ENCODE data around the gene EPOP.
"Not testable (repeated sequence)": the region's sequence is repeated elsewhere in the genome, so short reads cannot be mapped to it uniquely, and the experiment has no call there.

The EPOP gene

DNA sequence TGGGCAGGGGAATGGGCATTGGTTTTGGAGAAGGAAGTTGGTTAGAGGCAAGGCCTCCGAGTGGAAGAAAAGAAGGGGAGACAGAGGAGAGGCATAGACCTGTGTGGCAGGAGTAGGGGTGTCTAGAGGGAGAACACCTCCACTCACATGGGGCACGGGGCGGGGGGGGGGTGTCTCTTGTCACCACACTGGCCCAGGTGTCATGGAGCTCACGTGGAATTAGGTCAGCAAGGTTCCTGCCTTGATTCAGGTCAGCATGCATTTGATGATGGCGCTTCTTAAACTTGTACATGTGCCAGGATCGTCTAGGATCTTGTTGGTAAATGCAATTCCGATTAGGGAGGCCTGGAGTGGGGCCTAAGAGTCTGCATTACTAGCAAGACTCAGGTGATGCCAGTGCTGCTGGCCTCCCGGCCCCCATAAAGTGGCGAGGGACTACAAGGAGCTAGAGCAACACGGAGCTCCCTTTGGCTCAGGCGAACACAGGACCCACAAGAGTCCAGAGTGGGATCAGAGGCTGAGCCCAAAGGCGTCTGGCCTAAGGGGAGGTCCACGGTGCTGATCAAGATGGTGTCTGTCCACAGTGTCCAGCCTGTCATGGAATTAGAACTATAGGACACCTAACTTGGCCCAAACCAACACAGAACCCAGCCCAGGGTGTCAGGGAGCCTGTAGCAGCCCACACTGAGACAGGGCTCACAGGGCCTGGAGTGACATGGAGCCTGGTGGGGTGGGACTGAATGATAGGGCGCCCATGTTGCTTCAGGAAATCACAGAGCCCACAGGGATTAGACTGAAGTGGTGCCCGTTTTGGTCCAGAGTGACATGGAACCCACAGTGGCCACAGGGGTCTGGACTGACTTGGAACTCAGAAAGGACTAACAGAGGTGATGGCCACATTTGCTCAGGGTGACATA is 16.7 kb downstream of the EPOP start:
- DNase-seq (ENCODE audit: low read depth), result no peak
- TF ChIP-seq, protein P1, sequence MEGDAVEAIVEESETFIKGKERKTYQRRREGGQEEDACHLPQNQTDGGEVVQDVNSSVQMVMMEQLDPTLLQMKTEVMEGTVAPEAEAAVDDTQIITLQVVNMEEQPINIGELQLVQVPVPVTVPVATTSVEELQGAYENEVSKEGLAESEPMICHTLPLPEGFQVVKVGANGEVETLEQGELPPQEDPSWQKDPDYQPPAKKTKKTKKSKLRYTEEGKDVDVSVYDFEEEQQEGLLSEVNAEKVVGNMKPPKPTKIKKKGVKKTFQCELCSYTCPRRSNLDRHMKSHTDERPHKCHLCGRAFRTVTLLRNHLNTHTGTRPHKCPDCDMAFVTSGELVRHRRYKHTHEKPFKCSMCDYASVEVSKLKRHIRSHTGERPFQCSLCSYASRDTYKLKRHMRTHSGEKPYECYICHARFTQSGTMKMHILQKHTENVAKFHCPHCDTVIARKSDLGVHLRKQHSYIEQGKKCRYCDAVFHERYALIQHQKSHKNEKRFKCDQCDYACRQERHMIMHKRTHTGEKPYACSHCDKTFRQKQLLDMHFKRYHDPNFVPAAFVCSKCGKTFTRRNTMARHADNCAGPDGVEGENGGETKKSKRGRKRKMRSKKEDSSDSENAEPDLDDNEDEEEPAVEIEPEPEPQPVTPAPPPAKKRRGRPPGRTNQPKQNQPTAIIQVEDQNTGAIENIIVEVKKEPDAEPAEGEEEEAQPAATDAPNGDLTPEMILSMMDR (conservative IDR thresholded peaks at IDR 0.05; ENCODE audit: control insufficient read depth, insufficient read depth, low read depth, low read length), result no peak
- no peak overlapping the region for H3K4me3 ChIP-seq (ENCODE audit: control insufficient read depth, low read depth, low read length)

DNA sequence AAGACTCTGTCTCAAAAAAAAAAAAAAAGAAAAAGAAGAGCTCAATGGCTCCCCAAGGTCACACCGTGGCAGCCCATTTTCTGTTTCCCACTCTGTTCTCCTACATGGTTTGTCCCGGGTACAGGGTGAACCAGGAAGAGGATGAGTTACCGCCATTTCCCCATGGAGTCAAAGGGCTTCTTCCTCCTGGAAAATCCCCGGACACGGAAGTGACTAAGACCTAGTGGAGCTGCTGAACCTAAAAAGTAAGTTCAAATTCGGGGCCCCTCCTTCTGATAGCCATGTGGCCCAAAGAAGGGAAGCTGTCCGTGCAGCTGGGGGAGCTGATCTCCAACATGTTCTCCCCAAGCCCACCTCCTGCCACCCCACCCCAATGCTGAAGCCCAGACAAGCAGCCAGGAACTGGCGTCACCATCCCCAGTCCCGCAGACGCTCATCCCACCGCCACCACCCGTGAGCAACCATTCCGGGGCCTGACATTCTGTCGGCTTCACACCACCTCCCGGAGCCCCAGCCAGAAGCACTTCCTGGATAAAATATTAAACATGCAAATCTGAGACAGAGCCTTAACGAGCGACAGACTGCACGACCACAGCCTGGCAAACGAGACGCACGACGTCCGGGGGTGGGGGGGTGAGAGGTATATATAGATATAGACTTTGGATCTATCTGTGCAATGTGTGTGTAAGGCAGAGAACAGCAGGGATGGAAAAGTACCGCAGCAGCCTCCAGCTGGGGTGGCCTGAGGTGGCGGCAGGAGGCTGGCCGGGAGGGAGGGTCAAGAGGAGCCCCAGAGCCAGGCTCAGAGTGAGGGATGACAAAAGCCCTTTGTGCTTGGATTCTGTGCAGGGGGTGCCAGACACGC is 17.6 kb downstream of the EPOP start:
- TF ChIP-seq, protein P1 (conservative IDR thresholded peaks at IDR 0.05; ENCODE audit: control insufficient read depth, insufficient read depth, low read depth, low read length), result no peak
- DNase-seq (ENCODE audit: low read depth), result no peak
- H3K4me3 ChIP-seq (ENCODE audit: control insufficient read depth, low read depth, low read length), result no peak overlapping the region

DNA sequence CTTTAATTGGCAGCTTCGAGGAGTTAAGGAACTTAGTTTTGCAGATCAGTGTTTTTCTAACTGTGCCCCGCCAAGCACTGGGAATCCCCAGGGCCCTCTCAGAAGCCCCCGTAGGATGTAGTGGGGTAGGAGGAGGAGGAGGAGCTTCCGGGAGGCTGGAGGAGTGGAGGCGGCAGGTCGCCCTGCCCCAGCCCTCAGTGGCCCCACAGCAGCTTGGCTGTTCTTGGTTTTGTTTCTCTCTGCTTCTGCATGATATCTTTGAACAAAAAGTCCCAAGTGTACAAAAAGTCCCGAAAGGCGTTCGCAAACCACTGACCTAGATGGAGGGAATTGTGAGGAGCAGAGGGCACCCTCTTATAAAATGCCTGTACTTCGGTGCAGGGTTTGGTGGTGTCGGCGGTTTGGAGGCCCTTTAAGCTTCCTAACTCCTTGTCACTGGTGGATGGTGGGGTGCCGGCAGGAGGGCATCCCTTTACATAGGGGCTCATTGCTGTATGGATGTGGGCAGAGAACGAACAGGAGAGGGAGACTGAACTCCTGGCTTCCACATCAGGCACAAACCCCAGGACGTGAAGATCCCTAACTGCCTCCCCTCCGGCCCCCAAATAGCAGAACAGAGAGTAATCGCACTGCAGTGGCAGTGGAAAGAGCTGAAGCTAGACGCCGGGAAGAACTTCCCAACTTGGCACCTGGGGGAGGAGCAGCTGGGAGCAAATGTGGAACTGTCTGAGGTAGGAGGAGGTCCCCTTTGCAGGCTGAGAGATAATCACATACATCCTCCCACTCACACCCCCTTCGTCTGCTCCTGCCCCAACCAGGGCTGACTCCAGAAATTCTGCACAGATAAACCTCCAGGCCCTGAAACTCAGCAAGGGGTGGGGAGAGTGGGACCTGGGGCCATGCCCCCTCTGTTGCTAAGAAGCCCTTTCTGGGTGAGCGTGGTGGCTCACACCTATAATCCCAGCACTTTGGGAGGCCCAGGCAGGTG is 20.1 kb downstream of the EPOP start:
- H3K4me3 ChIP-seq (ENCODE audit: control insufficient read depth, low read depth, low read length), result no peak overlapping the region
- TF ChIP-seq, protein P1 (conservative IDR thresholded peaks at IDR 0.05; ENCODE audit: control insufficient read depth, insufficient read depth, low read depth, low read length), result no peak

DNA sequence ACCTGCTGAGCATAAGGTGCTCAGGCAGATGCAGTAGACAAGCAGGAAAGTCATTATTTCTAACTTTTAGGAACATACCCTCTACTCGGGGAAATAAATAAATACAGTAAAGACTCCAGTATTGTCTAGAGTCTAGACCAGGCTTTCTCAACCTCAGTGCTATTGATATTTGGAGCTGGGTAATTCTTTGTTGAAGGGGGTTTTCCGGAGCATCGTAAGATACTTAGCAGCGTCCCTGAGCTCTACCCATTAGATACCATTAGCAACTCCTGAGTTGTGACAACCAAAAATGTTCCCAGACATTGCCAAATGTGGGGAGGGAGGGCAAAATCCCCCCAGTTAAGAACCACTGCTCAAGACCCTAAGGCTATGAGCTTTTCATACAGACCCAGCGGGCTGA is 21.1 kb downstream of the EPOP start:
- no peak for DNase-seq (ENCODE audit: low read depth)
- no peak overlapping the region for H3K4me3 ChIP-seq (ENCODE audit: control insufficient read depth, low read depth, low read length)
- TF ChIP-seq, protein P1 (conservative IDR thresholded peaks at IDR 0.05; ENCODE audit: control insufficient read depth, insufficient read depth, low read depth, low read length), result no peak

More for the DNA sequence above, 20.1 kb downstream of the EPOP start:
- DNase-seq (ENCODE audit: low read depth), result no peak

DNA sequence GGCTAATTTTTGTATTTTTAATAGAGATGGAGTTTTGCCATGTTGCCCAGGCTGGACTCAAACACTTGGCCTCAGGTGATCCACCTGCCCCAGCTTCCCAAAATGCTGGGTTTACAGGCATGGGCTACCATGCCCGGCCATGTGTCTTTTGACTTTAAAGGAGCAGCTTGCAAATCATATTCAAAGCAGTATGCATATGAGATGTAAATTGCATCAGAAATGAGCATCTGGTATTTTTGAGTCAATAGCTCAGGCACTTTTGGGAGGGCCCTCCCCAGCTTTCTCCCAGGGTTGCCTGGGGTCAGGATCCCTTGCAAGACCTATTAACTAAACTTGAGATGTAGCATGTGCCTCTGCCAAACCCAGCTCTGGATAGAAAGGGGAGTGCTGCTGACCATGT is 21.5 kb downstream of the EPOP start:
- TF ChIP-seq, protein P1 (conservative IDR thresholded peaks at IDR 0.05; ENCODE audit: control insufficient read depth, insufficient read depth, low read depth, low read length), result no peak
- H3K4me3 ChIP-seq (ENCODE audit: control insufficient read depth, low read depth, low read length), result no peak overlapping the region
- no peak for DNase-seq (ENCODE audit: low read depth)

DNA sequence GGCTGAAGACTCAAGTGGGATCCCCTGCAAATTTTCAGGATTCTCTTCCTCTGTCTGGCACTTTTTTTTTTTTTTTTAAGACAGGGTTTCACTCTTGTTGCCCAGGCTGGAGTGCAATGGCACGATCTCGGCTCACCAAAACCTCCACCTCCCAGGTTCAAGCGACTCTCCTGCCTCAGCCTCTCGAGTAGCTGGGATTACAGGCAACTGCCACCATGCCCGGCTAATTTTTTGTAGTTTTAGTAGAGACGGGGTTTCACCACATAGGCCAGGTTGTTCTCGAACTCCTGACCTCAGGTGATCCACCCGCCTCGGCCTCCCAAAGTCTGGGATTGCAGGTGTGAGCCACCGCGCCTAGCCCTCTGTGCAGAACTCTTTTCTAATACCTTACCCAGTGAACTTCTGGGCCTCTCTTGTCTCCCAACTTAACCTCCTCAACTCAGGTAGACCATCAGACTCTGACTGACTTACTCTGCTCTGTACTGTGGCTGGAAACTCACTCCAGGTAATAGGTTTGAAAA is 24.0 kb downstream of the EPOP start:
- H3K4me3 ChIP-seq (ENCODE audit: control insufficient read depth, low read depth, low read length), result not testable (repeated sequence)

More for the DNA sequence above, 24.0 kb downstream of the EPOP start:
- not testable (repeated sequence) for DNase-seq (ENCODE audit: low read depth)
